ENCODE measurements around the gene FGF10.

DNA sequence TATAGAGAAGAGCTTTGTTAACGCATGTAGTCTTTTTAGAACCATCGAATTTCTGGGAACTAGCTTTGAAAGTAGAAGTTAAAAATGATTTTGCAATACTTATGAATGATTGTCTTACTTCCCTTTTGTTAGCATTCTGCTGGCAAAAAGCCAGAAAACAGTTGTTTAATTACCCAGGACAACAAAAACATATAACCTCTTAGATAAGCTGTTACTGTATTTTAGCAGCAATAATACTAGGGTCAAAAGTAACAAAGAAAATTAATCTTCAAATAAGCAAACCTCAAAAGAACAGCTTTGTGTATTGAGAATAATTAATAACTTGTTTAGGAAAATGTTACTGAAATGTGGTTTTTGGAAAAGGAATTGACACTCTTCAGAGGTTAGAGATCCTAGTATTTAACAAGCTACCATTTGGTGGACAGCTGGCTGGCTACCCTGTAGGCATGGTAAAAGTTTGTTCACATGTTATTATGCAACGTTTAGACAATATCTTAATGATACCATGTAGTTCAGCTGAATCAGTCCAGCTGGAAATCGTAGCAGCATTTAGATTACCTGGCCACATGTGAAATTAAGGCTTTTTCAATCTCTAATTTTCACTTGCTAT lies 3.8 kb downstream of the FGF10 start:
- TF ChIP-seq, protein P1, sequence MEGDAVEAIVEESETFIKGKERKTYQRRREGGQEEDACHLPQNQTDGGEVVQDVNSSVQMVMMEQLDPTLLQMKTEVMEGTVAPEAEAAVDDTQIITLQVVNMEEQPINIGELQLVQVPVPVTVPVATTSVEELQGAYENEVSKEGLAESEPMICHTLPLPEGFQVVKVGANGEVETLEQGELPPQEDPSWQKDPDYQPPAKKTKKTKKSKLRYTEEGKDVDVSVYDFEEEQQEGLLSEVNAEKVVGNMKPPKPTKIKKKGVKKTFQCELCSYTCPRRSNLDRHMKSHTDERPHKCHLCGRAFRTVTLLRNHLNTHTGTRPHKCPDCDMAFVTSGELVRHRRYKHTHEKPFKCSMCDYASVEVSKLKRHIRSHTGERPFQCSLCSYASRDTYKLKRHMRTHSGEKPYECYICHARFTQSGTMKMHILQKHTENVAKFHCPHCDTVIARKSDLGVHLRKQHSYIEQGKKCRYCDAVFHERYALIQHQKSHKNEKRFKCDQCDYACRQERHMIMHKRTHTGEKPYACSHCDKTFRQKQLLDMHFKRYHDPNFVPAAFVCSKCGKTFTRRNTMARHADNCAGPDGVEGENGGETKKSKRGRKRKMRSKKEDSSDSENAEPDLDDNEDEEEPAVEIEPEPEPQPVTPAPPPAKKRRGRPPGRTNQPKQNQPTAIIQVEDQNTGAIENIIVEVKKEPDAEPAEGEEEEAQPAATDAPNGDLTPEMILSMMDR (IDR thresholded peaks at IDR 0.05): no peak
- no peak for TF ChIP-seq ZFX (IDR thresholded peaks at IDR 0.05; ENCODE audit: borderline replicate concordance)
